Measurements from ENCODE around the gene HPSE2. TPM values are rescaled to one million over a fixed set of nuclear protein-coding genes. Genes with fewer than 3 reads are reported as not detected.

HPSE2 gene
- total RNA-seq, 1 experiment from 2014 or later: 0.05 TPM

- intact Hi-C loops (cut with micrococcal nuclease): no loop called here
- no TSS peak for BruUV-seq (replicated peaks)
- CTCF ChIA-PET: no interaction called here
Observed at GRCh38 chr10:98596404-98596803, 639.2 kb downstream of the HPSE2 start.

More at GRCh38 chr10:98596404-98596803, 639.2 kb downstream of the HPSE2 start:
- ChIA-PET RAD21 (ENCODE audit: low non-redundant PET in 1 of 2, low total read pairs in 2 of 2, uncharacterized antibody in 2 of 2, unreplicated experiment in 2 of 2) (no interaction called here), POLR2A (no interaction called here)
- DNase-seq (ENCODE audit: low read depth, low spot score) (no peak), ATAC-seq (no peak)
- Histone ChIP-seq H3K79me2 (ENCODE audit: insufficient read depth, low read length) (no peaks in the 10 kb centered on the region), H3K27me3 (ENCODE audit: insufficient read depth, low read length) (peaks cover 18% of the 10 kb centered on the region; the same call in 1 of the 2 replicates), H3K9me2 (ENCODE audit: insufficient read depth) (no peaks in the 10 kb centered on the region), H3K4me1 (ENCODE audit: control insufficient read depth in 1 of 2, insufficient read depth in 2 of 2, low read length in 2 of 2) (no peaks in the 10 kb centered on the region), H3K9me3 (ENCODE audit: control insufficient read depth in 1 of 2, insufficient read depth in 1 of 2, low read depth in 1 of 2, low read length in 2 of 2) (no peaks in the 10 kb centered on the region), H3K9ac (ENCODE audit: low read length) (no peak overlapping the region), H4K20me1 (ENCODE audit: insufficient read depth) (0 out of 2 replicates have a peak, but pooled peaks cover 3% of the 10 kb centered on the region), H3K36me3 (ENCODE audit: control insufficient read depth in 1 of 2, insufficient read depth in 2 of 2, low read length in 2 of 2) (no peaks in the 10 kb centered on the region), H3K27ac (ENCODE audit: low read depth, low read length) (no peak overlapping the region), H3K4me3 (replicated peaks in 1 of 2; ENCODE audit: low read depth in 1 of 2, low read length in 2 of 2) (no peak overlapping the region), H3K4me2 (ENCODE audit: low read length) (no peak overlapping the region), H2AFZ (ENCODE audit: low read depth, low read length, poor library complexity, severe bottlenecking) (no peak overlapping the region)
- TF ChIP-seq FOSL1 (IDR thresholded peaks at IDR 0.05; ENCODE audit: low read depth): no peak
- TF ChIP-seq ZFX (IDR thresholded peaks at IDR 0.05): no peak
- no peak for TF ChIP-seq SIN3A (IDR thresholded peaks at IDR 0.05; ENCODE audit: low read depth)
- TF ChIP-seq MAX (IDR thresholded peaks at IDR 0.05): no peak
- TF ChIP-seq EZH2phosphoT487 (IDR thresholded peaks at IDR 0.05; ENCODE audit: borderline replicate concordance): no peak
- no peak for TF ChIP-seq ZBTB33 (IDR thresholded peaks at IDR 0.05; ENCODE audit: extremely low read depth, insufficient replicate concordance, low read length)
- TF ChIP-seq CEBPB (IDR thresholded peaks at IDR 0.05; ENCODE audit: low read depth): no peak
- TF ChIP-seq POLR2AphosphoS5 (IDR thresholded peaks at IDR 0.05; ENCODE audit: low read depth, low read length): no peak
- TF ChIP-seq EGR1 (IDR thresholded peaks at IDR 0.05; ENCODE audit: low read depth): no peak
- no peak for TF ChIP-seq ATF3 (IDR thresholded peaks at IDR 0.05)
- TF ChIP-seq CBX3 (IDR thresholded peaks at IDR 0.05; ENCODE audit: low read depth): no peak
- no peak for TF ChIP-seq SRF (IDR thresholded peaks at IDR 0.05; ENCODE audit: low read depth)
- no peak for TF ChIP-seq RAD21 (IDR thresholded peaks at IDR 0.05; ENCODE audit: low read depth)
- no peak for TF ChIP-seq SP1 (IDR thresholded peaks at IDR 0.05; ENCODE audit: low read depth)
- TF ChIP-seq EZH2 (IDR thresholded peaks at IDR 0.05): no peak

All from HCT116 (cell line).